ENCODE data around the gene GSDME.

- TF ChIP-seq POLR2A (IDR thresholded peaks at IDR 0.05; ENCODE audit: low read depth, low read length) (no peak), TAF1 (IDR thresholded peaks at IDR 0.05; ENCODE audit: borderline replicate concordance, low read depth, low read length) (no peak)
Measured at GRCh38 chr7:24722386-24723177, 34.7 kb downstream of the GSDME start.
